ENCODE measurements around the gene UPP1. TPM values are rescaled to one million over a fixed set of nuclear protein-coding genes. Genes with fewer than 3 reads are reported as not detected.
"Not testable (repeated sequence)": the region's sequence is repeated elsewhere in the genome, so short reads cannot be mapped to it uniquely, and the experiment has no call there.

UPP1 gene
- total and polyA plus RNA-seq, 2 donors (not counting 1 experiment from before 2014, with no cell fraction given), result 5.8 to 8.0 TPM

DNA sequence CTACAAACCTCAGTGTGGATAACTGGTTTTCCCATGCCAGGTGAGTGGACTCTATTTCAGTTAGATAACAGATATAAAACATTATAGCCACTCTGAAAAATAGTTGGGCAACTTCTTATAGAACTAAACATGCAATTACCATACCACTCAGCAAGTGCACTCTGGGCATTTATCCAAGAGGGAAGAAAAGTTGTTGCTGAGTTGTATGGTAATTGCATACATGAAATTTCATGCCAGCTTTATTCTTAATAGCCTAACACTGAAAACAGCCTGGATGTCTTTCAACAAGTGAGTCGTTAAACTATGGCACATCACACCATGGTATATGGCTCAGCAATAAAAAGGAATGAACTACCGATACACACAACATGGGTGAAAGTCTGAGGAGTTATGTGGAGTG is 10.6 kb upstream of the UPP1 start:
- H3K9me3 Mint-ChIP-seq (ENCODE audit: insufficient read depth), result no peaks in the 10 kb centered on the region
- Histone ChIP-seq H3K27ac (ENCODE audit: low read length in 2 of 2) (no peak overlapping the region), H3K4me3 (ENCODE audit: control extremely low read depth in 1 of 5, extremely low read depth in 1 of 5, insufficient read depth in 1 of 5, low read depth in 2 of 5, low read length in 4 of 5) (no peak overlapping the region), H3K36me3 (replicated peaks in 1 of 2; ENCODE audit: control extremely low read depth in 1 of 2, control insufficient read depth in 1 of 2, extremely low read depth in 1 of 2, insufficient read depth in 2 of 2, low read length in 1 of 2) (no peaks in the 10 kb centered on the region), H3K79me2 (ENCODE audit: control insufficient read depth, insufficient read depth, low read length) (no peaks in the 10 kb centered on the region), H3K9me3 (ENCODE audit: control extremely low read depth in 1 of 3, control insufficient read depth in 2 of 3, insufficient read depth in 1 of 3, low read length in 2 of 3) (no peaks in the 10 kb centered on the region), H3K9ac (ENCODE audit: low read length) (no peak overlapping the region), H3K27me3 (replicated peaks in 1 of 4; ENCODE audit: control extremely low read depth in 1 of 4, control insufficient read depth in 3 of 4, insufficient read depth in 4 of 4, low read length in 3 of 4) (no peaks in the 10 kb centered on the region), H3K4me1 (ENCODE audit: control insufficient read depth in 2 of 2, insufficient read depth in 2 of 2, low read length in 2 of 2) (no peaks in the 10 kb centered on the region), H3K4me2 (replicated peaks; ENCODE audit: low read depth, low read length, poor library complexity, severe bottlenecking) (no peak overlapping the region), H4K20me1 (ENCODE audit: control insufficient read depth, insufficient read depth, low read length, poor library complexity, severe bottlenecking) (no peaks in the 10 kb centered on the region), H2AFZ (ENCODE audit: insufficient read depth, low read depth, low read length, poor library complexity, severe bottlenecking) (no peak overlapping the region)
- H3K27ac Mint-ChIP-seq, result no peak overlapping the region
- TF ChIP-seq EZH2 (IDR thresholded peaks at IDR 0.05; ENCODE audit: borderline replicate concordance, insufficient read depth, low read depth, low read length, poor library complexity, severe bottlenecking), result no peak
- TF ChIP-seq, protein P1, sequence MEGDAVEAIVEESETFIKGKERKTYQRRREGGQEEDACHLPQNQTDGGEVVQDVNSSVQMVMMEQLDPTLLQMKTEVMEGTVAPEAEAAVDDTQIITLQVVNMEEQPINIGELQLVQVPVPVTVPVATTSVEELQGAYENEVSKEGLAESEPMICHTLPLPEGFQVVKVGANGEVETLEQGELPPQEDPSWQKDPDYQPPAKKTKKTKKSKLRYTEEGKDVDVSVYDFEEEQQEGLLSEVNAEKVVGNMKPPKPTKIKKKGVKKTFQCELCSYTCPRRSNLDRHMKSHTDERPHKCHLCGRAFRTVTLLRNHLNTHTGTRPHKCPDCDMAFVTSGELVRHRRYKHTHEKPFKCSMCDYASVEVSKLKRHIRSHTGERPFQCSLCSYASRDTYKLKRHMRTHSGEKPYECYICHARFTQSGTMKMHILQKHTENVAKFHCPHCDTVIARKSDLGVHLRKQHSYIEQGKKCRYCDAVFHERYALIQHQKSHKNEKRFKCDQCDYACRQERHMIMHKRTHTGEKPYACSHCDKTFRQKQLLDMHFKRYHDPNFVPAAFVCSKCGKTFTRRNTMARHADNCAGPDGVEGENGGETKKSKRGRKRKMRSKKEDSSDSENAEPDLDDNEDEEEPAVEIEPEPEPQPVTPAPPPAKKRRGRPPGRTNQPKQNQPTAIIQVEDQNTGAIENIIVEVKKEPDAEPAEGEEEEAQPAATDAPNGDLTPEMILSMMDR (IDR thresholded peaks at IDR 0.05), result no peak
- no peak overlapping the region for H3K4me3 Mint-ChIP-seq
- H3K27me3 Mint-ChIP-seq, result peaks cover 15% of the 10 kb centered on the region
- ATAC-seq (ENCODE audit: low read depth) (no peak), DNase-seq (no peak)
- ChIA-PET CTCF (interaction anchor here (1.1 kb wide), 1 partner anchor 31 kb away, joined by 3 read pairs; no protein-coding TSS in a partner anchor), POLR2A (no interaction called here)
- no CpG with 5 or more reads among the region's 2 CpGs for WGBS (ENCODE audit: insufficient coverage)
- intact Hi-C loops (cut with micrococcal nuclease), result no loop called here
- no peaks in the 10 kb centered on the region for H3K4me1 Mint-ChIP-seq

DNA sequence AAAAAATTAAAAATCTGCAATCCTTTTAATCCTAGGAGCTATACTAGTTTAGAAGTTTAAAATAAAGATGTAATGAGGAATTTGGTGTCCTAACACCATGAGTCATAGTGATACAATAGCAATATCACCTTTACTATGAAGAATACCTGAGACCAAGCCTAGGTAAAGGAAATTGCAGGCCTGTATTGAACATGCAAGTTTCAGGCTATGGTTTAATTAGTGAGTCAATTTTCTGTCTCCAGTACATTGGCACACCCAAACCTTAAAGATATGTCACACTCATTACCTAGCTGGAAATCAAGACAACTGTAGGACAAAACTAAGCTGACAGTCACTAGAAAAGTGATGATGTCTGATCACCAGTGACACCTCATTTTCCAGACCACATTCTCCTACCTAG is 6.7 kb upstream of the UPP1 start:
- H3K36me3 ChIP-seq (replicated peaks in 1 of 2; ENCODE audit: control extremely low read depth in 1 of 2, control insufficient read depth in 1 of 2, extremely low read depth in 1 of 2, insufficient read depth in 2 of 2, low read length in 1 of 2); H3K9me3 ChIP-seq (ENCODE audit: control extremely low read depth in 1 of 3, control insufficient read depth in 2 of 3, insufficient read depth in 1 of 3, low read length in 2 of 3); H3K9me3 Mint-ChIP-seq (ENCODE audit: insufficient read depth); POLR2A ChIA-PET; H3K4me3 Mint-ChIP-seq; H3K27ac Mint-ChIP-seq; DNase-seq; H4K20me1 ChIP-seq (ENCODE audit: control insufficient read depth, insufficient read depth, low read length, poor library complexity, severe bottlenecking); H3K27ac ChIP-seq (ENCODE audit: low read length in 2 of 2); intact Hi-C loops (cut with micrococcal nuclease); H3K4me2 ChIP-seq (replicated peaks; ENCODE audit: low read depth, low read length, poor library complexity, severe bottlenecking); H2AFZ ChIP-seq (ENCODE audit: insufficient read depth, low read depth, low read length, poor library complexity, severe bottlenecking); H3K9ac ChIP-seq (ENCODE audit: low read length); ATAC-seq (ENCODE audit: low read depth); H3K79me2 ChIP-seq (ENCODE audit: control insufficient read depth, insufficient read depth, low read length); H3K4me3 ChIP-seq (ENCODE audit: control extremely low read depth in 1 of 5, extremely low read depth in 1 of 5, insufficient read depth in 1 of 5, low read depth in 2 of 5, low read length in 4 of 5); H3K27me3 ChIP-seq (replicated peaks in 1 of 4; ENCODE audit: control extremely low read depth in 1 of 4, control insufficient read depth in 3 of 4, insufficient read depth in 4 of 4, low read length in 3 of 4): not testable (repeated sequence)
- peaks cover 29% of the 10 kb centered on the region for H3K4me1 Mint-ChIP-seq
- peaks cover 12% of the 10 kb centered on the region for H3K27me3 Mint-ChIP-seq
- CTCF ChIA-PET, result interaction anchor here (0.9 to 1.8 kb wide), 3 partner anchors 28 to 145 kb away, joined by 3 to 8 read pairs (median 3); no protein-coding TSS in a partner anchor
- peaks cover 10 to 20% of the 10 kb centered on the region in 2 donors for H3K4me1 ChIP-seq (ENCODE audit: control insufficient read depth in 2 of 2, insufficient read depth in 2 of 2, low read length in 2 of 2)

Data from B cell (primary cell).